ENCODE results near the gene ERP44.

DNA sequence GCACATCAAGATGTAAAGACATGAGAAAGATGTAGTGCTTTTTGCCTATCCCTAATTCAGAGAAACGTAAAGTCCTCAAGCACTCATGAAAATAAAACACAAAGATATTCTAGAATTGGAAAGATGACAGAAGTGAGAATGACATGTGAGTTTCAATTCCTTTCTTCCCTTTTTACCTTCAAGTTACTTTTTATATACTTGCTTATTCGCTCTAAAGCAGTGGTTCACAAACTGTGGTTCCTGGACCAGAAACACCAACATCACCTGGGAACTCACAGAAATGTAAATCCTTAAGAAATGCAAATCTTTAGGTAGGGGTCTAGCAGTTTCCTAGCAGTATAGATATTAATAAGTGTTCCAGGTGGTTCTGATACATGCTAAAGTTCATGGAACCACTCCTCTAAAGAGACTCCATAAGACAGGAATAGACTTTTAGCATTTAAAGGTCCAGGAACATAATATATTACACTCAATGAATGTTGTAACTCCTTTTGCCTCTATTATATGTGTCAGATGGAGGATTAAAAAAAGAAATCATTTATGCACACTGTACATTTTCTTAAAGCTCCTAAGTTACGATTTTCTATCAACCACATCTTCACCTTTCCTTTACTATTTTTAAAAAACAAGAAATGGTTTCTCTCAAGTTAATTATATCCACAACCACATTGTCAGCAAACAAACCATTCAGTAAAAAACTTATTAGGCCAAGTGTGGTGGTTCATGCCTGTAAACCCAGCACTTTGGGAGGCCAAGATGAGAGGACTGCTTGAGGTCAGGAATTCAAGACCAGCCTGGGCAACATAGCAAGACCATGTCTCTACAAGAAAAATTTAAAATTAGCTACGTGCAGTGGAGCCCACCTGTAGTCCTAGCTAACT lies 39.9 kb downstream of the ERP44 start:
- no peak for TF ChIP-seq GATA2 (IDR thresholded peaks at IDR 0.05; ENCODE audit: low read depth, low read length)
- TF ChIP-seq GATA3 (IDR thresholded peaks at IDR 0.05; ENCODE audit: low read depth, low read length): no peak
